NK-92 treated with Interleukin-12 subunit alpha and Interleukin-12 subunit beta, amount 100 ng/mL, for 24 hours (cell line): Measurements from ENCODE around the gene USP8.
"Not testable (repeated sequence)": the region's sequence is repeated elsewhere in the genome, so short reads cannot be mapped to it uniquely, and the experiment has no call there.

Experiments used
- DNase-seq: peaks from one replicate; lab custom pipeline; 2025; lab: John Stamatoyannopoulos, UW

USP8 gene

GRCh38 chr15:50440932-50441331 lies 16.7 kb downstream of the USP8 start:
- no peak for DNase-seq

- no peak for DNase-seq
Measured at GRCh38 chr15:50452927-50453326, 28.7 kb downstream of the USP8 start.

GRCh38 chr15:50458348-50459112 lies 34.3 kb downstream of the USP8 start:
- DNase-seq, result no peak

GRCh38 chr15:50463423-50464358 lies 39.5 kb downstream of the USP8 start:
- no peak for DNase-seq

GRCh38 chr15:50471072-50471471 lies 46.9 kb downstream of the USP8 start:
- DNase-seq, result no peak

- no peak for DNase-seq
Measured at GRCh38 chr15:50476143-50476542, 51.9 kb downstream of the USP8 start.

GRCh38 chr15:50484781-50485180 lies 60.6 kb downstream of the USP8 start:
- DNase-seq, result no peak

- no peak for DNase-seq
Measured at GRCh38 chr15:50485389-50485788, 61.2 kb downstream of the USP8 start.

GRCh38 chr15:50487287-50487686 lies 63.1 kb downstream of the USP8 start:
- DNase-seq, result no peak

- DNase-seq, result no peak
Measured at GRCh38 chr15:50493625-50494024, 69.4 kb downstream of the USP8 start.

- not testable (repeated sequence) for DNase-seq
Measured at GRCh38 chr15:50494547-50494946, 70.3 kb downstream of the USP8 start.

- no peak for DNase-seq
Measured at GRCh38 chr15:50496692-50497091, 72.5 kb downstream of the USP8 start.

- DNase-seq, result no peak
Measured at GRCh38 chr15:50500352-50500751, 76.1 kb downstream of the USP8 start.

- DNase-seq, result no peak
Measured at GRCh38 chr15:50501815-50502214, 77.6 kb downstream of the USP8 start.

GRCh38 chr15:50503144-50503543 lies 78.9 kb downstream of the USP8 start:
- no peak for DNase-seq

- DNase-seq, result not testable (repeated sequence)
Measured at GRCh38 chr15:50505656-50506055, 81.5 kb downstream of the USP8 start.

- no peak for DNase-seq
Measured at GRCh38 chr15:50506121-50506520, 81.9 kb downstream of the USP8 start.

- DNase-seq, result no peak
Measured at GRCh38 chr15:50513001-50513400, 88.8 kb downstream of the USP8 start.

GRCh38 chr15:50519740-50520425 lies 95.7 kb downstream of the USP8 start:
- no peak for DNase-seq

GRCh38 chr15:50523851-50524251 lies 99.6 kb downstream of the USP8 start:
- no peak for DNase-seq

GRCh38 chr15:50531163-50531562 lies 107.0 kb downstream of the USP8 start:
- DNase-seq, result no peak

GRCh38 chr15:50531766-50532165 lies 107.6 kb downstream of the USP8 start:
- no peak for DNase-seq

- DNase-seq, result no peak
Measured at GRCh38 chr15:50542887-50543210, 118.6 kb downstream of the USP8 start.
